ENCODE results near the gene SCUBE2. TPM values are rescaled to one million over a fixed set of nuclear protein-coding genes. Genes with fewer than 3 reads are reported as not detected.

Gene SCUBE2
- total and polyA plus RNA-seq, 4 donors, result 0.14 to 1.4 (median 0.42) TPM; not detected in 1

DNA sequence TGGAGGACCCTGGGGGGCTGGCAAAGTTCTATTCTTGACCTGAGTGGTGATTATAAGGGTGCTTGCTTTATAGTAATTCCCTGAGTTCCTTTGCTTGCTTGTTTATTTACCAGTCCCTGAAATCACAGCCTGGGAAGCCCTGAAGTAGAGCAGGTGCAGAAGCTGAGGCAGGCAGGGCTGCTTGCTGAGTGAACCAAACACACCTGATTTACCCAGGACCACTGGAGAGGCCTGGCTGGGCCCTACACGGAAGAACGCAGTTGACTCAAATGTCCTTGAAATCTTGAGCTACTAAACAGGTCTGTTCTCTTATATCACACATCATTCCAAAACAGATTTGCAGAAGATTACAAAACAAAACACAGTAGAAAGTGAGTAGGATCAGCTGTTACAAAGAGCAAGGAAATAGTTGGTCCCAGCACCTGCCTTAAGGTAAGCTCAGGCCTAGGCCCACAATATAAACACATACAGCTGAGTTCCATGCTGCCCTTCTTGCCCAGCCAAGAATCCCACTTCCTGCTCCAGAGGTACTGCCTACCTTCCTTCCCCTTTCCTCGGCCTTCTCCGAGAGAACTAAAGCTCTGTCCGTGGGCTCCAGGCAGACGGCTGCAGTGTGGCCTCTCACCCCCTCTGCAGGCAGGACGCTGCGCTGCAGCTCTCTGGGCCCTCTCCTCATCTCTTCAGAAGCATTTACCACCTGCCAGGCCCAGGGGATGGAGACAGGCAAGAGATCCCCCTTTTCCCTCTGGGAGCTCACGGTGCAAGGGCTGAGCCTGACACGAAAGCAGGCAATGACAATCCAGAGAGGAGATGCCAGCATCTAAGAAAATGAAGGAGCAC lies 46.1 kb upstream of the SCUBE2 start:
- 63% methylated on average over 10 of the region's 10 CpGs for WGBS
- Histone ChIP-seq H3K9me3 (ENCODE audit: control insufficient read depth in 4 of 4, low read length in 3 of 4) (no peaks in the 10 kb centered on the region), H3K27ac (ENCODE audit: low read depth in 1 of 2, low read length in 2 of 2) (no peak overlapping the region), H3K4me3 (ENCODE audit: low read depth in 1 of 3, low read length in 3 of 3) (no peak overlapping the region), H3K36me3 (ENCODE audit: control insufficient read depth in 4 of 4, insufficient read depth in 3 of 4, low read depth in 1 of 4, low read length in 3 of 4) (peaks cover 2 to 20% (median 10%) of the 10 kb centered on the region in 4 donors), H3K9ac (ENCODE audit: low read depth in 1 of 2, low read length in 2 of 2) (no peak overlapping the region), H3K27me3 (ENCODE audit: control insufficient read depth in 4 of 4, insufficient read depth in 4 of 4, low read length in 3 of 4) (no peaks in the 10 kb centered on the region), H3K4me1 (ENCODE audit: control insufficient read depth in 4 of 4, insufficient read depth in 4 of 4, low read length in 3 of 4) (peaks cover 0 to 23% (median 13%) of the 10 kb centered on the region in 4 donors)
- no peak for TF ChIP-seq JUND (IDR thresholded peaks at IDR 0.05)
- TF ChIP-seq FOXA1 (IDR thresholded peaks at IDR 0.05), result no peak
- no peak for TF ChIP-seq TAF1 (conservative IDR thresholded peaks at IDR 0.05)
- TF ChIP-seq FOXA2 (IDR thresholded peaks at IDR 0.05), result no peak
- TF ChIP-seq, protein P1, sequence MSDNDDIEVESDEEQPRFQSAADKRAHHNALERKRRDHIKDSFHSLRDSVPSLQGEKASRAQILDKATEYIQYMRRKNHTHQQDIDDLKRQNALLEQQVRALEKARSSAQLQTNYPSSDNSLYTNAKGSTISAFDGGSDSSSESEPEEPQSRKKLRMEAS (IDR thresholded peaks at IDR 0.05), result no peak
- TF ChIP-seq, protein P2, sequence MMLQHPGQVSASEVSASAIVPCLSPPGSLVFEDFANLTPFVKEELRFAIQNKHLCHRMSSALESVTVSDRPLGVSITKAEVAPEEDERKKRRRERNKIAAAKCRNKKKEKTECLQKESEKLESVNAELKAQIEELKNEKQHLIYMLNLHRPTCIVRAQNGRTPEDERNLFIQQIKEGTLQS (IDR thresholded peaks at IDR 0.05), result no peak
- TF ChIP-seq GABPA (IDR thresholded peaks at IDR 0.05 in 1 of 2, conservative IDR thresholded peaks at IDR 0.05 in 1 of 2), result no peak
- no peak for TF ChIP-seq HNF4A (conservative IDR thresholded peaks at IDR 0.05)
- TF ChIP-seq NR2F2 (IDR thresholded peaks at IDR 0.05), result no peak
- TF ChIP-seq, protein P3, sequence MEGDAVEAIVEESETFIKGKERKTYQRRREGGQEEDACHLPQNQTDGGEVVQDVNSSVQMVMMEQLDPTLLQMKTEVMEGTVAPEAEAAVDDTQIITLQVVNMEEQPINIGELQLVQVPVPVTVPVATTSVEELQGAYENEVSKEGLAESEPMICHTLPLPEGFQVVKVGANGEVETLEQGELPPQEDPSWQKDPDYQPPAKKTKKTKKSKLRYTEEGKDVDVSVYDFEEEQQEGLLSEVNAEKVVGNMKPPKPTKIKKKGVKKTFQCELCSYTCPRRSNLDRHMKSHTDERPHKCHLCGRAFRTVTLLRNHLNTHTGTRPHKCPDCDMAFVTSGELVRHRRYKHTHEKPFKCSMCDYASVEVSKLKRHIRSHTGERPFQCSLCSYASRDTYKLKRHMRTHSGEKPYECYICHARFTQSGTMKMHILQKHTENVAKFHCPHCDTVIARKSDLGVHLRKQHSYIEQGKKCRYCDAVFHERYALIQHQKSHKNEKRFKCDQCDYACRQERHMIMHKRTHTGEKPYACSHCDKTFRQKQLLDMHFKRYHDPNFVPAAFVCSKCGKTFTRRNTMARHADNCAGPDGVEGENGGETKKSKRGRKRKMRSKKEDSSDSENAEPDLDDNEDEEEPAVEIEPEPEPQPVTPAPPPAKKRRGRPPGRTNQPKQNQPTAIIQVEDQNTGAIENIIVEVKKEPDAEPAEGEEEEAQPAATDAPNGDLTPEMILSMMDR (IDR thresholded peaks at IDR 0.05; ENCODE audit: low read depth, low read length, missing input control), result peak; percentile 79
- peak; percentile 83 to 92 for TF ChIP-seq RAD21 (IDR thresholded peaks at IDR 0.05)
- TF ChIP-seq SP1 (IDR thresholded peaks at IDR 0.05), result no peak
- no peak for TF ChIP-seq EGR1 (IDR thresholded peaks at IDR 0.05; ENCODE audit: low read depth in 2 of 2)
- TF ChIP-seq, protein P4, sequence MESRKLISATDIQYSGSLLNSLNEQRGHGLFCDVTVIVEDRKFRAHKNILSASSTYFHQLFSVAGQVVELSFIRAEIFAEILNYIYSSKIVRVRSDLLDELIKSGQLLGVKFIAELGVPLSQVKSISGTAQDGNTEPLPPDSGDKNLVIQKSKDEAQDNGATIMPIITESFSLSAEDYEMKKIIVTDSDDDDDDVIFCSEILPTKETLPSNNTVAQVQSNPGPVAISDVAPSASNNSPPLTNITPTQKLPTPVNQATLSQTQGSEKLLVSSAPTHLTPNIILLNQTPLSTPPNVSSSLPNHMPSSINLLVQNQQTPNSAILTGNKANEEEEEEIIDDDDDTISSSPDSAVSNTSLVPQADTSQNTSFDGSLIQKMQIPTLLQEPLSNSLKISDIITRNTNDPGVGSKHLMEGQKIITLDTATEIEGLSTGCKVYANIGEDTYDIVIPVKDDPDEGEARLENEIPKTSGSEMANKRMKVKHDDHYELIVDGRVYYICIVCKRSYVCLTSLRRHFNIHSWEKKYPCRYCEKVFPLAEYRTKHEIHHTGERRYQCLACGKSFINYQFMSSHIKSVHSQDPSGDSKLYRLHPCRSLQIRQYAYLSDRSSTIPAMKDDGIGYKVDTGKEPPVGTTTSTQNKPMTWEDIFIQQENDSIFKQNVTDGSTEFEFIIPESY (IDR thresholded peaks at IDR 0.05), result no peak
- TF ChIP-seq RXRA (IDR thresholded peaks at IDR 0.05), result no peak
- peak; percentile 70 for DNase-seq (ENCODE audit: low spot score)

DNA sequence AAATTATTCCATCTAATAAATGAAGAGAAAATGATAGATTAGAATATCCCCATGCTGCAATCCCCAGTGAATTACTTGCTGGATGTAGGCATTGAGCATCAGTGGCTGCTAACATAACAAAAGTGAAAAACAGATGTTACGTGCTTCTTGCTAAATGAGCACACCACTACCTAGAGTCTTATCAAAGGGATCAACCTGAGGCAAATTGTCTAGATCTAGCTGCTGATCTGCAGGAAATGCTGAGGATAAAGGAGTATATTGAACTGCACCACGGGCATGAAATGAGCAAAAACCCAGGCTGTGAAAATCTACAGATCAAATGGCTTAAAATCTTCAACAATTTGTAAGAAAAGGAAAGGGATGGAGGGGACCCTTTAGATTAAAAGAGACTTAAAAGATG lies 45.3 kb upstream of the SCUBE2 start:
- WGBS, result 94% methylated on average over 2 of the region's 2 CpGs
- DNase-seq (ENCODE audit: low spot score), result no peak
- Histone ChIP-seq H3K36me3 (ENCODE audit: control insufficient read depth in 4 of 4, insufficient read depth in 3 of 4, low read depth in 1 of 4, low read length in 3 of 4) (peaks cover 2 to 13% (median 3%) of the 10 kb centered on the region in 4 donors), H3K4me3 (ENCODE audit: low read depth in 1 of 3, low read length in 3 of 3) (no peak overlapping the region), H3K9me3 (ENCODE audit: control insufficient read depth in 4 of 4, low read length in 3 of 4) (no peaks in the 10 kb centered on the region), H3K9ac (ENCODE audit: low read depth in 1 of 2, low read length in 2 of 2) (no peak overlapping the region), H3K27me3 (ENCODE audit: control insufficient read depth in 4 of 4, insufficient read depth in 4 of 4, low read length in 3 of 4) (no peaks in the 10 kb centered on the region), H3K27ac (ENCODE audit: low read depth in 1 of 2, low read length in 2 of 2) (no peak overlapping the region), H3K4me1 (ENCODE audit: control insufficient read depth in 4 of 4, insufficient read depth in 4 of 4, low read length in 3 of 4) (peaks cover 0 to 23% (median 13%) of the 10 kb centered on the region in 4 donors)
- TF ChIP-seq YY1 (IDR thresholded peaks at IDR 0.05) (no peak), JUND (IDR thresholded peaks at IDR 0.05) (no peak), HNF4G (IDR thresholded peaks at IDR 0.05) (no peak), EGR1 (IDR thresholded peaks at IDR 0.05; ENCODE audit: low read depth in 2 of 2) (no peak), FOXA2 (IDR thresholded peaks at IDR 0.05) (no peak), SP1 (IDR thresholded peaks at IDR 0.05) (no peak), GABPA (IDR thresholded peaks at IDR 0.05 in 1 of 2, conservative IDR thresholded peaks at IDR 0.05 in 1 of 2) (no peak)
- TF ChIP-seq, protein P2 (IDR thresholded peaks at IDR 0.05), result no peak
- TF ChIP-seq, protein P1 (IDR thresholded peaks at IDR 0.05), result no peak
- TF ChIP-seq, protein P5, sequence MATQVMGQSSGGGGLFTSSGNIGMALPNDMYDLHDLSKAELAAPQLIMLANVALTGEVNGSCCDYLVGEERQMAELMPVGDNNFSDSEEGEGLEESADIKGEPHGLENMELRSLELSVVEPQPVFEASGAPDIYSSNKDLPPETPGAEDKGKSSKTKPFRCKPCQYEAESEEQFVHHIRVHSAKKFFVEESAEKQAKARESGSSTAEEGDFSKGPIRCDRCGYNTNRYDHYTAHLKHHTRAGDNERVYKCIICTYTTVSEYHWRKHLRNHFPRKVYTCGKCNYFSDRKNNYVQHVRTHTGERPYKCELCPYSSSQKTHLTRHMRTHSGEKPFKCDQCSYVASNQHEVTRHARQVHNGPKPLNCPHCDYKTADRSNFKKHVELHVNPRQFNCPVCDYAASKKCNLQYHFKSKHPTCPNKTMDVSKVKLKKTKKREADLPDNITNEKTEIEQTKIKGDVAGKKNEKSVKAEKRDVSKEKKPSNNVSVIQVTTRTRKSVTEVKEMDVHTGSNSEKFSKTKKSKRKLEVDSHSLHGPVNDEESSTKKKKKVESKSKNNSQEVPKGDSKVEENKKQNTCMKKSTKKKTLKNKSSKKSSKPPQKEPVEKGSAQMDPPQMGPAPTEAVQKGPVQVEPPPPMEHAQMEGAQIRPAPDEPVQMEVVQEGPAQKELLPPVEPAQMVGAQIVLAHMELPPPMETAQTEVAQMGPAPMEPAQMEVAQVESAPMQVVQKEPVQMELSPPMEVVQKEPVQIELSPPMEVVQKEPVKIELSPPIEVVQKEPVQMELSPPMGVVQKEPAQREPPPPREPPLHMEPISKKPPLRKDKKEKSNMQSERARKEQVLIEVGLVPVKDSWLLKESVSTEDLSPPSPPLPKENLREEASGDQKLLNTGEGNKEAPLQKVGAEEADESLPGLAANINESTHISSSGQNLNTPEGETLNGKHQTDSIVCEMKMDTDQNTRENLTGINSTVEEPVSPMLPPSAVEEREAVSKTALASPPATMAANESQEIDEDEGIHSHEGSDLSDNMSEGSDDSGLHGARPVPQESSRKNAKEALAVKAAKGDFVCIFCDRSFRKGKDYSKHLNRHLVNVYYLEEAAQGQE (IDR thresholded peaks at IDR 0.05), result no peak
- TF ChIP-seq, protein P3 (IDR thresholded peaks at IDR 0.05; ENCODE audit: low read depth, low read length, missing input control), result no peak
